ENCODE results near the gene MCCC2. TPM values are rescaled to one million over a fixed set of nuclear protein-coding genes. Genes with fewer than 3 reads are reported as not detected.

MCCC2 gene
- total RNA-seq, 1 experiment from 2014 or later: 46.7 TPM

DNA sequence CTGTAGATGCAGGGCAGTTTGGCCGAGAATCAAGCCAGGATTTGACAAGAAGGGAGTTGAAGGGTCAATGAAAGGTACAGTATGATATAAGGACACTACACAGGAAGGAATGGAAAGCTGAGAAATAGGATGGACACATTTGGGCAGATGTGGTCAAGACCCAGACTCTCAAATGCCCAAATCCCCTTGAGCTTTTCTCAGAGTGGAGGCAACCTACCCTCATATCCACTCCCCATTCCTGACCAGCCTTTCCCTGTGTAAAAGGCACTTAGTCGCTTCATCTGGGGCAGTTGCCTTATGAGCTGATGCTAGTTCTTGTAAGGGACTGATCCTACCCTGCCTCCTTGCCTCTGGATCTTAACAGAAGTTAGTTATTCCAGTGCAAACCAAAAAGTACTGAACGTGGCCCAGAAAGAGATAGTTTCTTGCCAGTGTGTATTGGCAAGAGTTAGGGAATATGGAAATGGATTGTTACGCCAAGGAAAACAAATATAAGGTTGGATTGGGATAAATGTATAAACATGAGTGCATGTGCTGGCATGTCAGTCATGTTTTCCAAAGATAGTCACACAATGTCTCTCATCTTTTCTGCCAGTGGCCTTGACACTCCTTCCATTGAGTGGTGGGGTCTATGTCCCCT lies 4.1 kb upstream of the MCCC2 start:
- H3K36me3 ChIP-seq (ENCODE audit: insufficient read depth, low read length, poor library complexity, severe bottlenecking): no peaks in the 10 kb centered on the region
- H3K9me3 ChIP-seq (ENCODE audit: low read depth, low read length, poor library complexity, severe bottlenecking): no peaks in the 10 kb centered on the region
- no peaks in the 10 kb centered on the region for H3K27me3 ChIP-seq (replicated peaks; ENCODE audit: insufficient read depth, low read depth, low read length, poor library complexity)
- intact Hi-C loops (cut with micrococcal nuclease; ENCODE audit: unreplicated experiment): no loop called here
- ChIA-PET POLR2A (ENCODE audit: low non-redundant PET) (no interaction called here), CTCF (no interaction called here)
- no peak overlapping the region for H3K27ac ChIP-seq (ENCODE audit: low read depth, low read length, poor library complexity, severe bottlenecking)
- BruUV-seq (replicated peaks): no TSS peak
- no peak for TF ChIP-seq EZH2 (IDR thresholded peaks at IDR 0.05; ENCODE audit: borderline replicate concordance, low read depth, low read length, poor library complexity, severe bottlenecking)
- no peak for TF ChIP-seq CTCF (conservative IDR thresholded peaks at IDR 0.05; ENCODE audit: low read depth, low read length)
- no peak overlapping the region for H3K4me3 ChIP-seq (ENCODE audit: low read depth, low read length, poor library complexity, severe bottlenecking)
- DNase-seq (ENCODE audit: low spot score): no peak
- H3K4me1 ChIP-seq (ENCODE audit: insufficient read depth, low read length, poor library complexity, severe bottlenecking): peaks cover 5% of the 10 kb centered on the region

DNA sequence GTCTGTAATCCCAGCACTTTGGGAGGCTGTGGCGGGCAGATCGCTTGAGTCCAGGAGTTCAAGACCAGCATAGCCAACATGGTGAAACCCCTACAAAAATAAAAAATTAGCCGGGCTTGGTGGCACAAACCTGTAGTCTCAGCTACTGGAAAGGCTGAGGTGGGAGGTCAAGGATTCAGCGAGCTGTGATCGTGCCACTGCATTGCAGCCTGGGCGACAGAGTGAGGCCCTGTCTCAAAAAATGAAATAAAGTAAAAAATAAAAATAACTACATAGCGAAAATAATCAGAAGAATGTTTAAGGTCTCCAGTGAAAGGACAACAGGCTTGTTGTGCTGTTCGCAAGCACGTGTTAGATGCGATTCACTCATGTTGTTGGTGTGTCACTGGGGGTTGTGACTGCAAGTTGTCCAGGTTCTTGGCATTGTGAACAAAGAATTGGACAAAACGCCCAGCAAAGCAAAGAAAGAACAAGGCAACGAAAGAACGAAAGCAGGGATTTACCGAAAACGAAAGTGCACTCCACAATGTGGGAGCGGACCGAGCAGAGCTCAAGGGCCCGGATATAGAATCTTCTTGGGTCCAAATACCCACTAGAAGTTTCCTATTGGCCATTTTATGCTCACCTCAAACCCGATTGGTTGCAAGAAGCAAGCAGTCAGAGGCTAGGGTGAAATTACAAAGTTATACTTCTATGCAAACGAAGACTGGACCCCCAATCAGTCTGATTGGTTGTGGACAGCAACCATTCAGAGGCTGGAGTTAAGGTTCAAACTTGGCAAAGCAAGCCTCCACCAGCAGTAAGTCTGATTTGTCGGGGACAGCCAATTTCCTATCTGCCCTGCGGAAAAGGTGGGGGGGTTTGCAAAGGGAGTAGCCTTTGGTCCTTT lies 844 bp upstream of the MCCC2 start:
- Histone ChIP-seq H3K36me3 (ENCODE audit: insufficient read depth, low read length, poor library complexity, severe bottlenecking) (no peaks in the 10 kb centered on the region), H3K9me3 (ENCODE audit: low read depth, low read length, poor library complexity, severe bottlenecking) (no peaks in the 10 kb centered on the region), H3K27me3 (replicated peaks; ENCODE audit: insufficient read depth, low read depth, low read length, poor library complexity) (no peaks in the 10 kb centered on the region), H3K4me3 (ENCODE audit: low read depth, low read length, poor library complexity, severe bottlenecking) (peak overlapping the region; percentile 77), H3K4me1 (ENCODE audit: insufficient read depth, low read length, poor library complexity, severe bottlenecking) (peaks cover 5% of the 10 kb centered on the region), H3K27ac (ENCODE audit: low read depth, low read length, poor library complexity, severe bottlenecking) (peak overlapping the region; percentile 90)
- TSS peak; percentile 98 for BruUV-seq (replicated peaks)
- intact Hi-C loops (cut with micrococcal nuclease; ENCODE audit: unreplicated experiment): no loop called here
- CTCF ChIA-PET: no interaction called here
- no peak for TF ChIP-seq EZH2 (IDR thresholded peaks at IDR 0.05; ENCODE audit: borderline replicate concordance, low read depth, low read length, poor library complexity, severe bottlenecking)
- no peak for TF ChIP-seq CTCF (conservative IDR thresholded peaks at IDR 0.05; ENCODE audit: low read depth, low read length)
- DNase-seq (ENCODE audit: low spot score): no peak
- POLR2A ChIA-PET (ENCODE audit: low non-redundant PET): no interaction called here

- ChIA-PET POLR2A (ENCODE audit: low non-redundant PET) (no interaction called here), CTCF (interaction anchor here (0.7 kb wide), 2 partner anchors 9 to 13 kb away, joined by 3 read pairs; no protein-coding TSS in a partner anchor)
- H3K27me3 ChIP-seq (replicated peaks; ENCODE audit: insufficient read depth, low read depth, low read length, poor library complexity): no peaks in the 10 kb centered on the region
- peak overlapping the region; percentile 77 for H3K4me3 ChIP-seq (ENCODE audit: low read depth, low read length, poor library complexity, severe bottlenecking)
- H3K36me3 ChIP-seq (ENCODE audit: insufficient read depth, low read length, poor library complexity, severe bottlenecking): no peaks in the 10 kb centered on the region
- peak overlapping the region; percentile 90 for H3K27ac ChIP-seq (ENCODE audit: low read depth, low read length, poor library complexity, severe bottlenecking)
- H3K9me3 ChIP-seq (ENCODE audit: low read depth, low read length, poor library complexity, severe bottlenecking): no peaks in the 10 kb centered on the region
- intact Hi-C loops (cut with micrococcal nuclease; ENCODE audit: unreplicated experiment): no loop called here
- BruUV-seq (replicated peaks): no TSS peak
- peaks cover 5% of the 10 kb centered on the region for H3K4me1 ChIP-seq (ENCODE audit: insufficient read depth, low read length, poor library complexity, severe bottlenecking)
- TF ChIP-seq CTCF (conservative IDR thresholded peaks at IDR 0.05; ENCODE audit: low read depth, low read length) (no peak), EZH2 (IDR thresholded peaks at IDR 0.05; ENCODE audit: borderline replicate concordance, low read depth, low read length, poor library complexity, severe bottlenecking) (no peak)
- DNase-seq (ENCODE audit: low spot score): no peak
Measured at GRCh38 chr5:71587766-71588532, 809 bp downstream of the MCCC2 start.

Measured in A673 (cell line).